Esophagus (tissue), 2 donors: ENCODE data around the gene MEMO1. TPM values are rescaled to one million over a fixed set of nuclear protein-coding genes. Genes with fewer than 3 reads are reported as not detected.
"Not testable (repeated sequence)": the region's sequence is repeated elsewhere in the genome, so short reads cannot be mapped to it uniquely, and the experiment has no call there.

ENCODE experiments used
- H3K27ac ChIP-seq, 2 donors: one replicate each; pipeline ENCODE4 v1.5.1; 2013; ENCODE audit warnings: low read depth in 2 of 2, mild to moderate bottlenecking in 2 of 2, inconsistent platforms in 1 of 2, low read length in 1 of 2, moderate library complexity in 1 of 2
- H3K27me3 ChIP-seq, 2 donors: one replicate each; pipeline ENCODE4 v1.6.1; 2013; ENCODE audit warnings: low read length in 2 of 2, control low read depth in 1 of 2, mild to moderate bottlenecking in 1 of 2; ENCODE audit not compliant: insufficient read depth in 2 of 2, control insufficient read depth in 1 of 2
- H3K36me3 ChIP-seq, 2 donors: one replicate each; pipeline ENCODE4 v1.6.1; 2013; ENCODE audit warnings: low read length in 1 of 2; ENCODE audit not compliant: control insufficient read depth in 2 of 2, insufficient read depth in 2 of 2
- H3K4me1 ChIP-seq, 2 donors: one replicate each; pipeline ENCODE4 v1.6.1; 2013; ENCODE audit warnings: low read length in 1 of 2; ENCODE audit not compliant: control insufficient read depth in 2 of 2, insufficient read depth in 2 of 2
- H3K4me3 ChIP-seq, 2 donors: one replicate each; pipeline ENCODE4 v1.5.1; 2013; ENCODE audit warnings: low read length in 2 of 2, mild to moderate bottlenecking in 2 of 2, low read depth in 1 of 2, moderate library complexity in 1 of 2
- H3K9me3 ChIP-seq, 2 donors: one replicate each; pipeline ENCODE4 v1.6.1; 2013; ENCODE audit warnings: mild to moderate bottlenecking in 2 of 2, low read depth in 1 of 2, low read length in 1 of 2, moderate library complexity in 1 of 2; ENCODE audit not compliant: control insufficient read depth in 2 of 2, insufficient read depth in 1 of 2
- WGBS, 2 donors: extraction: QIAGEN DNeasy Blood & Tissue Kit; methylation state at CpG; one replicate each; pipeline ENCODE4 v1.1.7; 2013; 5-methylcytosine and 5-hydroxymethylcytosine counted together
- polyA plus RNA-seq, 2 donors: library from polyadenylated mRNA; stranded (reverse); fragments of 200-250 nt; gene quantifications; one replicate each; pipeline ENCODE4 v1.2.3, GENCODE V29; 2013
- donor health status: healthy with polysubstance abuse.
- donor health status: Bipolar disorder and iron deficiency.

MEMO1 gene
- polyA plus RNA-seq, 2 donors, result 50.5 to 73.8 TPM

GRCh38 chr2:31925517-31925916, 85.3 kb downstream of the MEMO1 start:
- Histone ChIP-seq H3K4me3 (no peak overlapping the region), H3K9me3 (no peaks in the 10 kb centered on the region), H3K27ac (no peak overlapping the region), H3K36me3 (peaks cover 0 to 3% of the 10 kb centered on the region in 2 donors), H3K27me3 (no peaks in the 10 kb centered on the region), H3K4me1 (no peaks in the 10 kb centered on the region)
- 94 to 96% methylated on average over 2 of the region's 2 CpGs for WGBS, 2 donors

GRCh38 chr2:31923662-31924061, 87.1 kb downstream of the MEMO1 start:
- Histone ChIP-seq H3K27ac (no peak overlapping the region), H3K4me3 (no peak overlapping the region), H3K4me1 (no peaks in the 10 kb centered on the region), H3K36me3 (peaks cover 0 to 3% of the 10 kb centered on the region in 2 donors), H3K27me3 (no peaks in the 10 kb centered on the region), H3K9me3 (no peaks in the 10 kb centered on the region)

- no peaks in the 10 kb centered on the region for H3K27me3 ChIP-seq
- no peaks in the 10 kb centered on the region for H3K9me3 ChIP-seq
- no peaks in the 10 kb centered on the region for H3K4me1 ChIP-seq
- peaks cover 0 to 3% of the 10 kb centered on the region in 2 donors for H3K36me3 ChIP-seq
- no peak overlapping the region for H3K4me3 ChIP-seq
- no peak overlapping the region for H3K27ac ChIP-seq
- WGBS, 2 donors, result 73 to 74% methylated on average over 9 of the region's 9 CpGs
Observed at GRCh38 chr2:31922542-31923408, 88.0 kb downstream of the MEMO1 start.

- H3K27ac ChIP-seq, result no peak overlapping the region
- no peaks in the 10 kb centered on the region for H3K9me3 ChIP-seq
- no peak overlapping the region for H3K4me3 ChIP-seq
- 97 to 98% methylated on average over 1 of the region's 1 CpG for WGBS, 2 donors
- no peaks in the 10 kb centered on the region for H3K27me3 ChIP-seq
- H3K4me1 ChIP-seq, result no peaks in the 10 kb centered on the region
- H3K36me3 ChIP-seq, result peaks cover 0 to 2% of the 10 kb centered on the region in 2 donors
Observed at GRCh38 chr2:31920962-31921361, 89.8 kb downstream of the MEMO1 start.

GRCh38 chr2:31919499-31919898, 91.3 kb downstream of the MEMO1 start:
- peaks cover 0 to 2% of the 10 kb centered on the region in 2 donors for H3K36me3 ChIP-seq
- H3K4me3 ChIP-seq, result no peak overlapping the region
- H3K27me3 ChIP-seq, result no peaks in the 10 kb centered on the region
- 97 to 99% methylated on average over 3 of the region's 3 CpGs for WGBS, 2 donors
- H3K9me3 ChIP-seq, result no peaks in the 10 kb centered on the region
- H3K4me1 ChIP-seq, result no peaks in the 10 kb centered on the region
- H3K27ac ChIP-seq, result no peak overlapping the region

GRCh38 chr2:31909661-31910060, 101.1 kb downstream of the MEMO1 start:
- Histone ChIP-seq H3K4me1 (no peaks in the 10 kb centered on the region), H3K4me3 (no peak overlapping the region), H3K9me3 (no peaks in the 10 kb centered on the region), H3K27me3 (no peaks in the 10 kb centered on the region), H3K36me3 (no peaks in the 10 kb centered on the region), H3K27ac (no peak overlapping the region)

GRCh38 chr2:31907491-31907890, 103.3 kb downstream of the MEMO1 start:
- H3K27ac ChIP-seq, H3K36me3 ChIP-seq, H3K4me1 ChIP-seq, H3K4me3 ChIP-seq, H3K9me3 ChIP-seq, H3K27me3 ChIP-seq: not testable (repeated sequence)
- WGBS, 2 donors, result 92 to 98% methylated on average over 6 of the region's 6 CpGs

GRCh38 chr2:31903109-31903780, 107.6 kb downstream of the MEMO1 start:
- H3K4me3 ChIP-seq, result no peak overlapping the region
- H3K27me3 ChIP-seq, result no peaks in the 10 kb centered on the region
- WGBS, 2 donors, result 75 to 83% methylated on average over 4 of the region's 4 CpGs
- no peaks in the 10 kb centered on the region for H3K9me3 ChIP-seq
- no peaks in the 10 kb centered on the region for H3K4me1 ChIP-seq
- H3K36me3 ChIP-seq, result peaks cover 0 to 8% of the 10 kb centered on the region in 2 donors
- H3K27ac ChIP-seq, result no peak overlapping the region

GRCh38 chr2:31901900-31902299, 108.9 kb downstream of the MEMO1 start:
- no peak overlapping the region for H3K27ac ChIP-seq

GRCh38 chr2:31900156-31900555, 110.7 kb downstream of the MEMO1 start:
- H3K4me1 ChIP-seq, H3K36me3 ChIP-seq, H3K27ac ChIP-seq, H3K9me3 ChIP-seq, H3K27me3 ChIP-seq, H3K4me3 ChIP-seq: not testable (repeated sequence)
- 95 to 98% methylated on average over 2 of the region's 2 CpGs for WGBS, 2 donors

More at GRCh38 chr2:31901900-31902299, 108.9 kb downstream of the MEMO1 start:
- no peak overlapping the region for H3K4me3 ChIP-seq
- 96 to 98% methylated on average over 2 of the region's 2 CpGs for WGBS, 2 donors
- no peaks in the 10 kb centered on the region for H3K9me3 ChIP-seq
- peaks cover 0 to 8% of the 10 kb centered on the region in 2 donors for H3K36me3 ChIP-seq
- H3K4me1 ChIP-seq, result no peaks in the 10 kb centered on the region
- H3K27me3 ChIP-seq, result no peaks in the 10 kb centered on the region
